Stomach (tissue), 9 donors: ENCODE data around the gene SETDB1. TPM values are rescaled to one million over a fixed set of nuclear protein-coding genes. Genes with fewer than 3 reads are reported as not detected.
A peak's percentile ranks its signal among the peaks of the same experiment; 100 is the strongest.

Experiments used
- DNase-seq, 2 donors: peaks; one replicate each; pipeline versions ENCODE4 v3.0.0 to v3.0.0-alpha.2; 2013 to 2019
- H3K27ac ChIP-seq, 5 donors: fragments of 200-600 bp in 4 of 5; sonication (generic) in 4 of 5; one replicate each; pipeline ENCODE4 v1.5.1; 2013 to 2019; ENCODE audit warnings: mild to moderate bottlenecking in 1 of 5, moderate library complexity in 1 of 5
- H3K27me3 ChIP-seq, 3 donors: fragments of 200-600 bp; sonication (generic); one replicate each; pipeline ENCODE4 v1.5.1; 2017 to 2019; ENCODE audit warnings: mixed run types in 1 of 3
- H3K36me3 ChIP-seq, 4 donors: fragments of 200-600 bp; sonication (generic); 1 replicate in 3 of 4; 2 replicates in 1 of 4; pipeline ENCODE4 v1.5.1; 2016 to 2019
- H3K4me1 ChIP-seq, 4 donors: fragments of 200-600 bp; sonication (generic); one replicate each; pipeline ENCODE4 v1.5.1; 2016 to 2019
- H3K4me3 ChIP-seq, 4 donors: fragments of 200-600 bp; sonication (generic) in 3 of 4; one replicate each; pipeline ENCODE4 v1.5.1; 2016 to 2019; ENCODE audit warnings: mild to moderate bottlenecking in 1 of 4
- H3K9me3 ChIP-seq, 4 donors: fragments of 200-600 bp; sonication (generic); one replicate each; pipeline ENCODE4 v1.5.1; 2016 to 2019
- CTCF ChIP-seq, 7 experiments: fragments of 450-650 bp in 4 of 7; fragments of 200-600 bp in 3 of 7; sonication (generic) in 3 of 7; IDR thresholded peaks; one replicate each; pipeline ENCODE4 v1.5.1; 2016 to 2019; ENCODE audit warnings: antibody characterized with exemption in 7 of 7, control low read depth in 2 of 7, mild to moderate bottlenecking in 1 of 7
- EP300 ChIP-seq: sonication (generic); formaldehyde crosslinking; IDR thresholded peaks from one replicate; pipeline ENCODE4 v1.6.1; 2017; ENCODE audit warnings: antibody characterized with exemption
- POLR2A ChIP-seq, 4 donors: fragments of 450-650 bp; IDR thresholded peaks; one replicate each; pipeline ENCODE4 v1.6.1; 2016; ENCODE audit warnings: antibody characterized with exemption in 4 of 4, control low read depth in 2 of 4, mild to moderate bottlenecking in 1 of 4, moderate library complexity in 1 of 4
- POLR2AphosphoS5 ChIP-seq, 3 donors: sonication (generic); formaldehyde crosslinking; IDR thresholded peaks; one replicate each; pipeline ENCODE4 v1.6.1; 2016; ENCODE audit warnings: antibody characterized with exemption in 3 of 3
- WGBS, 5 donors: extraction: QIAGEN DNeasy Blood & Tissue Kit in 3 of 5; methylation state at CpG; one replicate each; pipeline versions ENCODE4 v1.1.5 to v1.1.7; 2013 to 2018; 5-methylcytosine and 5-hydroxymethylcytosine counted together
- intact Hi-C: fragments of 100-400 bp; cut with DNase I; formaldehyde crosslinking; loops from one replicate; pipeline ENCODE4 v1.15.1; 2023; ENCODE audit warnings: low total_unique reads
- polyA plus RNA-seq, 3 donors: library from polyadenylated mRNA; stranded (reverse); fragments of 200-250 nt; gene quantifications; one replicate each; pipeline ENCODE4 v1.2.3, GENCODE V29; 2013
- total RNA-seq, 5 donors: library from RNA; depleted of rRNA; stranded (reverse); fragments of >200 nt; gene quantifications; one replicate each; pipeline versions ENCODE4 v1.1.0 to v1.2.3, GENCODE V29; 2014 to 2016
- donor health status: healthy with polysubstance abuse.
- donor health status: Bipolar disorder and iron deficiency.
- donor health status: healthy.

Gene SETDB1
- total and polyA plus RNA-seq, 8 donors, result 13.8 to 77.3 (median 29.2) TPM

- intact Hi-C loops, result no loop called here
- Histone ChIP-seq H3K9me3 (no peaks in the 10 kb centered on the region), H3K4me1 (peaks cover 41 to 80% (median 64%) of the 10 kb centered on the region in 4 donors), H3K27ac (no peak overlapping the region), H3K27me3 (no peaks in the 10 kb centered on the region), H3K36me3 (no peaks in the 10 kb centered on the region), H3K4me3 (no peak overlapping the region)
- DNase-seq, result no peak
- TF ChIP-seq POLR2A (IDR thresholded peaks at IDR 0.05) (no peak), CTCF (IDR thresholded peaks at IDR 0.05) (no peak), EP300 (no peak), POLR2AphosphoS5 (IDR thresholded peaks at IDR 0.05) (no peak)
- 84 to 86% (median 84%) methylated on average over 3 of the region's 3 CpGs for WGBS, 5 donors
Observed at GRCh38 chr1:151010346-151010726, 84.2 kb downstream of the SETDB1 start.

- peaks cover 41 to 70% (median 56%) of the 10 kb centered on the region in 4 donors for H3K4me1 ChIP-seq
- H3K9me3 ChIP-seq, result no peaks in the 10 kb centered on the region
- H3K36me3 ChIP-seq, result peaks cover 0 to 6% (median 0%) of the 10 kb centered on the region in 4 donors
- no peak for TF ChIP-seq CTCF (IDR thresholded peaks at IDR 0.05)
- no peak for TF ChIP-seq POLR2AphosphoS5 (IDR thresholded peaks at IDR 0.05)
- TF ChIP-seq EP300, result no peak
- WGBS, 5 donors, result 55 to 67% (median 63%) methylated on average over 4 of the region's 4 CpGs
- DNase-seq, result no peak
- peak overlapping the region in 2 of 5 donors; percentile 36 to 64 for H3K27ac ChIP-seq
- intact Hi-C loops, result no loop called here
- H3K27me3 ChIP-seq, result no peaks in the 10 kb centered on the region
- no peak overlapping the region for H3K4me3 ChIP-seq
Observed at GRCh38 chr1:151011154-151011850, 85.1 kb downstream of the SETDB1 start.

- Histone ChIP-seq H3K27ac (peak overlapping the region; percentile 48 to 64 (median 56)), H3K27me3 (no peaks in the 10 kb centered on the region), H3K9me3 (no peaks in the 10 kb centered on the region), H3K4me3 (no peak overlapping the region), H3K4me1 (peaks cover 30 to 57% (median 45%) of the 10 kb centered on the region in 4 donors), H3K36me3 (peaks cover 0 to 14% (median 5%) of the 10 kb centered on the region in 4 donors)
- intact Hi-C loops, result no loop called here
- DNase-seq, result peak in 1 of 2 donors; percentile 60
- TF ChIP-seq CTCF (IDR thresholded peaks at IDR 0.05), result no peak
- no peak for TF ChIP-seq POLR2AphosphoS5 (IDR thresholded peaks at IDR 0.05)
- no peak for TF ChIP-seq EP300
- TF ChIP-seq POLR2A (IDR thresholded peaks at IDR 0.05), result no peak
- WGBS, 5 donors, result 61 to 77% (median 67%) methylated on average over 14 of the region's 14 CpGs
Observed at GRCh38 chr1:151012684-151013471, 86.7 kb downstream of the SETDB1 start.

GRCh38 chr1:151013518-151013917 lies 87.4 kb downstream of the SETDB1 start:
- H3K27ac ChIP-seq, result peak overlapping the region; percentile 48 to 64 (median 56)
- DNase-seq, result peak; percentile 63 to 86
- WGBS, 5 donors, result 20 to 33% (median 27%) methylated on average over 2 of the region's 2 CpGs
- TF ChIP-seq CTCF (IDR thresholded peaks at IDR 0.05) (peak in 1 of 7 experiments; percentile 26), POLR2AphosphoS5 (IDR thresholded peaks at IDR 0.05) (peak in 1 of 3 donors; percentile 35), POLR2A (IDR thresholded peaks at IDR 0.05) (no peak), EP300 (no peak)
- peaks cover 28 to 56% (median 43%) of the 10 kb centered on the region in 4 donors for H3K4me1 ChIP-seq
- peaks cover 0 to 19% (median 11%) of the 10 kb centered on the region in 4 donors for H3K36me3 ChIP-seq
- H3K27me3 ChIP-seq, result no peaks in the 10 kb centered on the region
- H3K9me3 ChIP-seq, result no peaks in the 10 kb centered on the region
- no peak overlapping the region for H3K4me3 ChIP-seq
- intact Hi-C loops, result no loop called here
